DMS79 treated with DMSO at 0.1 percent for 48 hours (cell line): ENCODE measurements around the gene MTERF4.
"Not testable (repeated sequence)": the region's sequence is repeated elsewhere in the genome, so short reads cannot be mapped to it uniquely, and the experiment has no call there.

Source experiments
- DNase-seq: peaks from one replicate; lab custom pipeline; 2025; lab: John Stamatoyannopoulos, UW

MTERF4 gene

DNA sequence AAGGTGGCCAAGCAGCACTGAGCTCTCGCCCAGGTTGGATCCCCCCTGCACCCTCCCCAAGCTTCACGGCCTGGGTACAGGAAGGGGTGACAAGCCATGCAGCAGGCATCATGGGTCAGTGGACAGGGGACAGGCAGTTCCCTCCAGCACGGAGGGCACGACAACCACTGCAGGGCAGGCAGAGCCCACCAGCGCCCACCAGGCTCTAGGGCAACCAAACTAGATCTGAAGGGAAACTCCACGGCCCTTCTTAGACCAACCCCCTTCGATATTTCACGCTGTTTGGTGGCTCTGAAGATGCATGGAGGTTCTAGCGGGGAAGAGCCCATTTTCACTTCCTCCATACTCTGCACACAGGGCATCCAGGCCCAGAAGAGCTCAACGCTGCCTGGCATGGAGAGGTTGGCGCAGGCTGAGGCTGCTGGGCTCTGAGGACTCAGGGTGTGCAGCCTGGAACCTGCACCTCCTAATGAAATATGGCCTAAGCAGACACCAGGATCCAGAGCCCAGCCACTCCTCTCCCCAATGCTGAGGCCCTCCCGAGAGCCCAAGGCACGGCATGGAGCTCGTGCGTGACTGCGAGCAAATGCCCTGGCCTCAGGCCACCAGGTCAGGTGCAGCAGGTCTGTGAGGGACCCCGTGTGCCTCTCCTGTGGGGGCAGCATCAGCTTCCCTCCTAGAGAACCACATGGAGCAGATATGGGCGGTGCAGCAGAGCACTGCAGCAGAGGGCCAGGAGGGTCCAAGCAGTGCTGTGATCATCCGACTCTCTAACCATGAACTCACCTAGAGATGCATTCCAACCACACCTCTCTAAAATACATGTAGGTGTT lies 8.7 kb upstream of the MTERF4 start:
- DNase-seq, result no peak

DNA sequence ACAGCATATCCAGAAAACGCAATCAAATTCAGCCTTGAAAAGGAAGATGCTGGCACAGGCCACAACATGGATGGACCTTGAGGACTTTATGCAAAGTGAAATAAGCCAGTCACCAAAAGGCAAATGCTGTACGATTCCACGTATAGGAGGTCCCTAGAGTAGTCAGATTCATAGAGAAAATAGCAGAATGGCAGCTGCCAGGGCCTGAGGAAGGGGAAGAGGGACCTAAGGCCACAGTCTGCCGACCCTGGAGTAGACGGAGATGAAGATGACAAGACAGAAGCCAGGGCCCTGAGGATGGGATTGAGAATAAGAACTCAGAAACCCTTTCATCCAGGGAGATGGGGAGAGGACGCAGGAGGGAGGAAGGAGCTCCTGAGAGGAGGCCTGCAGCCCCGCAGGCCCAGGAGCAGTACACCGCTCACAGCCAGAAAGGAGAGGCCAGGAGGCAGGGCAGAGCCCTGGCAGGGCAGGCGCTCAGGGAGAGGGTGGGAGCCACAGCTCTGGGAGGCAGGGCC lies 8.1 kb upstream of the MTERF4 start:
- no peak for DNase-seq

DNA sequence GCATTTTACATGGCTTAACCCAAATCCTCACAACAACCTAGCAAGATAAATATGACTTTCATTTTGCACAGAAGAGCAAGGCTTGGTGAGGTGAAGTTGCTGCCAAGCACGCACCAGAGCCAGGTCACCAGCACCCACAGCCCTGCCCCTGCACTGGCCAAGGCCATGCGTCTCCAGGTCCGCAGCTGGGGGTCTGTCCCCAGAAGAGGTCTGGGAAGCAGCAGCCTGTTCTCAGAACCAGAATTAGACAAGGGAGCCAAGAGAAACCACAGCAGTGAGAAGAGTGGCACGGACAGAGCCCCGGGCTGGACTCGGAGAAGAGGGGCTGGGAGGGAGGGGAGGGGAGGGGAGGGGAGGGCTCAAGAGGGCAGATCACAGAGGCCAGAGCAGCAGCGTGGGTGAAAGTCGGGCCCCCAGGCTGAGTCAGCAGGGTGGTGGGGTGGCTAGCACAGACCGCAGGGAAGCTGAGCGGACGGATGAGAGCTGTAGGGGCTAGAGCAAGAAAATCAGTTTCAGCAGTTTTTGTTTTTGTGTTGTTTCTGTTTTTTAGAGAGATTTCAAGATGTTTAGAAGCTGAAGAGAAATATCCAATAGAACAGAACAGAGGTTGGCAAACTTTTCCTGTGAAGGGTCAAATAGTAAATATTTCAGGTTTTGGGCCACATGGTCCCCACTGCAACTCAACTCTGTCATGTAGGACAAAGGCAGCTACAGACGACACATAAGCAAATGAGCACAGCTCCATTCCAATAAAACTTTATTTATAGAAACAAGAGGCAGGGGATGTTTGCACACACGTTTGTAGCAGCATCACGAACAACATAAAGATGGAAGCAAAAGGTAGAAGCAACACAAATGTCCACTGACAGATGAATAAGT lies 7.4 kb upstream of the MTERF4 start:
- no peak for DNase-seq

DNA sequence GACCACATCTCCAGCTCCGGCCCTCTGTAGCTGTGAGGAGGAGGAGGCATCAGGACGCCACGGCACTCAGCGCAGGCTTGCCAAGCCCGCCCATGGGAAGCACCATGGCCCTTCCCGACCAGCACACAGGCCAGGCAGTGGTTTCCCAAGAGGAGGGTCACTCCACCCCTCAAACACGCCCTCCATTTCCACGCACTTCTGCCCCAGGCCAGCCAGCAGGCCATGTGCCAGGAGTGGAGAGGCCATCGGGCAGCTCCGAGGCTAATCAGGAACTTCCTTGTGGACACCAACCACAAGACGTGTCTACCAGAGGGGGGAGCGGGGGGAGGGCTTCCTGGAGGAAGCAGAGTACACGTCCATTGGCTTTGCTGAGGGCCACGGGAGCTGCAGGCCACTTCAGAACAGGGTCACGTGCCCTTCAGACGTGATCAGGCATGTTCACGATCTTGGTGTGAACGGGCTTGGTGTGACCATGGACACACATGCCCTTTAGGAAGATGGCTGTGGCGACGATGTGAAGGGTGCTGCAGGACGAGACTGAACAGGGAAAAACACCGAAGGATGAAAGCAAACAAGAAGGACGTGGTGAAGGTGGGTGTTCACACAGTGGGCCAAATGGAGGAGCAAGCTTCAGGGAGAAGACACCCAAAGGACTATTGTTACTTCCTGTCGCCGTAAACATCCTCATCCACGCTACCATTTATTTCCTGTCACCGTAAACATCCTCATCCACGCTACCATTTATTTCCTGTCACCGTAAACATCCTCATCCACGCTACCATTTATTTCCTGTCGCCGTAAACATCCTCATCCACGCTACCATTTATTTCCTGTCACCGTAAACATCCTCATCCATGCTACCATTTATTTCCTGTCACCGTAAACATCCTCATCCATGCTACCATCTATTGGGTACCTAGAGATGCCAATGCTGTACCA lies 6.5 kb upstream of the MTERF4 start:
- DNase-seq, result no peak

DNA sequence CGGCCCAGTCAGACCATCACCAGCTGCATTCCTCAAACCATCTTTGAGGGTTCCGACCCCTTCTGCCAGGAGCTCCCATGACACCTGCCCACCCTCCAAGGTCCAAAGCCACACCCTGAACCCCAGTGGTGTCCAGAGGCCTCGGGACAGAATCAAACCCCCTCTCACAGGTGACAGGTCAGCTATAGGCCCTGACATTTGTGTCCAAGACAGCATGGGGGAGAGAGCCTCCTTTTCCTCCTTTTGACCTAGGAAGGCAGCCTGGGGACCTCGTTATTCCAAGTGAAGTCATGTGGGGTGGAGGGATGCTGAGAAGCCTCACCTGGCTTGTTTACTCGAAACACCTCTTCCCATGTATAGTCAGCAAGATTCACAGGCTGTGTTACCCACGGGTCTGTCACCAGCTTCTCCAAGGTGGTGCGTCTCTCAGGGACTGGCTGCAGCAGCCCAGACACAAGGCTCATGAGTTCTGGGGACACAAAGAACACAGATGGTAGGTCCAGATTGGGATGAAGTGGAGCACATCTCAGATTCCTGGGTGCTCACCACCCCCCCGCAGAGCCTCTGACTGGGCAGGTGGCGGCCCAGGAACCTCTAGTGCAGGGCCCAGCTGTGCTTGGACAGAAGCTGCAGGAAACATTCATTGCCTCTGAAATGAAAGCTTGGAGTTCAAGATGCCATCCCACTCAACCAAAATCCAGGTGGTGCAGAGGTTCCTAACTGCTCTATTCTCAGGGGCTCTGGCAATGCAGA lies 5.1 kb upstream of the MTERF4 start:
- DNase-seq, result no peak

DNA sequence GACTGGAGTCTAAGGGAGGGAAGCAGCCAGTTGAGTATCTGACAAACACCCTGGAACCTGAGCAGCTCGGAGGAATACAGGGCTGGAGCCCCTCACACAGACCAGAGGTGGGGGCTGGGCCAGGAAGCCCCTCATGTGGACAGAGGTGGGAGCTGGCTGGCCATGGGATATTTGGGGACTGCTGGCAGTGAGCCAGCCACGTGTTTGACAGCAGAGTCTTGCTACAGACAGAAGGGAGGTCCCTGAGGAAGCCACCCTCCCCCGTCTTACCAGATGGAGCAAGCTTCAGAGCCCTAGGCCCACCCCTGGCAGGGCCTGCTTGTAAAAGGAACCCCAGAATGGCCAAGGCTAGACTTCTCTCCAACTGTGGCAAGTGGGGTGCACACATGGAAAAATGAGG lies 3.6 kb upstream of the MTERF4 start:
- no peak for DNase-seq

GRCh38 chr2:241104611-241105010 lies 2.5 kb upstream of the MTERF4 start:
- not testable (repeated sequence) for DNase-seq

DNA sequence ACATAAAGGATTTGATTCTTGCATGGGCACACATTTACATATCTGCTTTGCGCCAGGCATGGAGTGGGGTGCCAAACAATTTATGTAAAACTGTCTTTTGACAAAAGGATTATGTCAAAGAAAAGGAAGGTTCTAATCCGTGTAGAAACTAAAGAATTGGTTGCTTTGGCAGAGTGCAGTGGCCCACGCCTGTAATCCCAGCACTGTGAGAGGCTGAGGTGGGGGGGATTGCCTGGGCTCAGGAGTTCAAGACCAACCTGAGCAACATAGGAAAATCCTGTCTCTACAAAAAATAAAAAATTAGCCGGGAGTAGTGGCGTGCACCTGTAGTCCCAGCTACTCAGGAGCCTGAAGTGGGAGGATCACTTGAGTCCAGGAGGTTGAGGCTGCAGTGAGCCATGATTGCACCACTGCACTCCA lies 1.1 kb upstream of the MTERF4 start:
- DNase-seq, result no peak

- DNase-seq, result no peak
Observed at GRCh38 chr2:241099246-241099645, 2.8 kb downstream of the MTERF4 start.

DNA sequence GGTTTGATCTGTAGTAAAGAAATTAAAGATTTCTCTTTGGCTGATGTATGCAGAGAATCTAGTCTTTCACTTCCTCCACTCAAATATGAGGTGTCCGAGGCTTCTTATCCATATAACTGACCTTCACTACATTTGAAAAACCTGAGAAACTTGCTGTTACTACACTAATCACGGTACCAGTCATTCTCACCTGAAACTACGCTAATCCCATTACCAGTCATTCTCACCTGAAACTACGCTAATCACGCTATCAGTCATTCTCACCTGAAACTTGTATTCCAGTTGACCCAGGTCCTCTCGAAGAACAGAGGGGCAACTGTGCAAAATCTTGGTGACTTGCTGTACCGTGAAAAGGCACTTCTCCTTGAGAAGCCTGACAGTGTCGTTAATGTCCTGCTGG lies 5.1 kb downstream of the MTERF4 start:
- no peak for DNase-seq

DNA sequence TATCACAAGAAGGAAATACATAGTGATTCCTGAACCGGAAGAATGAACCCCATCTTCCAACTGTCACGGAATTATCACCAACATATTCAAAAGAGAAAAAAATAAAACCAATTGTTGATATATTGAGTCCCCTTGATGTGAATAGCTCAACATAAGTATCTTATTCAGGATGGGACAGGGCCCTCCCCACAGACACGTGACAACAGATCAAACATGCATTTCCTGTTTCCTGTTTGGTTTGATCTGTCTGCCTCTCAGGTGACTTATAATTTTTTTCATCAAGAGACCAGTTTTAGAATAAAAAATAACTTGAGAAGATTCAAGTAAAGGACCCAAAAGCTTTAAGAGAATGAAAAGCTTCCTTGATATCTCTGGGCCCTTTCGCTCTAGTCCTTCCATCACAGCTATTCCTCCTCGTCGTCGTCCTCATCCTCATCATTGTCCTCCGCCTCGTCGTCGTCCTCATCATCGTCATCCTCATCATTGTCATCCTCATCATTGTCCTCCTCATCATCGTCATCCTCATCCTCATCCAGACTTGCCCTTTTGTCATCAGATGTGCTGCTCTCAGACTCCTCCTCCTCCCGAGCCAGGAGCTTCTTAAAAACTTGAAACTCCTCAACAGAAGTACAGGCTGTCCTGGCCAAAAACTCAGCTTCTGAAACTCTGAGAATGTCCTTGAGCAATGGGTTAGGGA lies 6.3 kb downstream of the MTERF4 start:
- no peak for DNase-seq

- no peak for DNase-seq
Observed at GRCh38 chr2:241094924-241095420, 7.1 kb downstream of the MTERF4 start.

GRCh38 chr2:241094172-241094571 lies 7.9 kb downstream of the MTERF4 start:
- DNase-seq, result no peak

GRCh38 chr2:241093133-241093781 lies 8.8 kb downstream of the MTERF4 start:
- not testable (repeated sequence) for DNase-seq

DNA sequence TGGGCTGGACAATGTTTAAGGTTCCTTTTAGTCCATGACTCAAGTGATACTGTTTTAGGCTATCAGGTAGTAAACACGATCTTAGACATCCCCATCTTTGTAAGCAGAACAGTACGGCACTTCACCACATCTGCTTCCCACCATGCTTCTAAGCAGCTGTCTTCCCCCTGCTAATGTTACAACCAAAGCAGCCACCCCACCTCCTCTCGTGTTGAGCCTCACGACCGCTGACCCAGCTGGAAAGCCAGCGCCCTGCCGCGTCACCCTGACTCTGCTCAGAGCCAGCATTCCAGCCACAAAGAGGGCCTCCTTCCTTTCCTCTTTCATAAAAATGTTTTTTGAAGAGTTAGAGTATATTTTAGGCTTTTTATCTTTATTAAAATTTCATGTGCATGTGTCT lies 9.4 kb downstream of the MTERF4 start:
- DNase-seq, result no peak

DNA sequence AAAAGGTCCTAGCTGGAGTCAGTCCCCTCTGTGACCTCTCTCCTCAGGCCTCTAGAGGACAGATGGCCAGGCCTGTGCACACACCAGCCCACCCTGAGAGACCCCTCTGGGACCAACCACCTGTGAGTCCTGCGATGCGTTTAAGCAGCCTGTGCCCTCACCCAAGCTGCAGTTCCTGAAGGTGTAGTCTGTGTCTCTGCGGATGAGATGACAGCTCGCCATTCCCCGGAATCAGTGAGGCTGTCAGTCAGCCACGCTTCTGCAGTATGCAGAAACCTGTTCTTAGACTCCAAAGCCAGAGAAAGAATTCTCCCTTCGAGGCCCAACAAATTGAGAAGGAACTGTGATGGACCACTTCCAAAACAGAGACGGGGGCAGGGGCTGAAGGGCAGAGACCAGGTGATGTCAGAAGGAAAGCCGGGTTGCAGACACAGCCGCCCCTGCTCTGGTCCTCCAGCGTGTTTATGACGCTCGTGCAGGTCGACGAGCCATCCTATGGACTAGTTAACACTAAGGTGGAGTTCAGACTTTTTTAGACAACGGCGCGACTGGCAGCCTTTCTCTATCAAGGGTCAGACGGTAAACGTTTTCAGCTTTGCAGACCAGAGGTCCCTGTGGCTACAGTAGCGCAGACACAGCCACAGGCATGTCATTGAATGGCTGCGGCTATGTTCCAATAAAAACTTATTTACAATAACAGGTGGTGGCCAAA lies 10.2 kb downstream of the MTERF4 start:
- no peak for DNase-seq

- DNase-seq, result no peak
Observed at GRCh38 chr2:241091201-241091600, 10.9 kb downstream of the MTERF4 start.

- DNase-seq, result no peak
Observed at GRCh38 chr2:241088791-241089732, 13.0 kb downstream of the MTERF4 start.
